Brain microvascular endothelial cell (primary cell): ENCODE data around the gene CFAP20DC.
"Not testable (repeated sequence)": the region's sequence is repeated elsewhere in the genome, so short reads cannot be mapped to it uniquely, and the experiment has no call there.

Experiments used
- DNase-seq: peaks from one replicate; pipeline ENCODE4 v3.0.0-alpha.2; 2020
- H3K27ac ChIP-seq: fragments of 250-450 bp; sonication (Bioruptor Pico); 2 replicates; pipeline ENCODE4 v1.5.1; 2020; ENCODE audit warnings: mild to moderate bottlenecking, moderate library complexity
- H3K27me3 ChIP-seq: fragments of 250-450 bp; sonication (Bioruptor Pico); replicated peaks from 2 replicates; pipeline ENCODE4 v1.5.1; 2020; ENCODE audit warnings: mild to moderate bottlenecking
- H3K36me3 ChIP-seq: fragments of 250-450 bp; sonication (Bioruptor Pico); replicated peaks from 2 replicates; pipeline ENCODE4 v1.5.1; 2020; ENCODE audit warnings: mild to moderate bottlenecking
- H3K4me3 ChIP-seq: 2 replicates; pipeline ENCODE4 v1.5.1; 2011; ENCODE audit warnings: low read depth, mild to moderate bottlenecking, control low read depth, low read length, moderate library complexity
- CTCF ChIP-seq: IDR thresholded peaks from 2 replicates; pipeline ENCODE4 v1.5.1; 2011; ENCODE audit warnings: low read depth, mild to moderate bottlenecking, moderate library complexity, low read length, control low read depth, inconsistent platforms; ENCODE audit errors: missing control alignments
- in situ Hi-C: cut with HindIII; loops from 2 replicates; pipeline ENCODE4 v1.10.0; 2017; ENCODE audit warnings: low sequenced_read_pairs, low pct_ligation_motif_present

The CFAP20DC gene

GRCh38 chr3:58858126-58858525 lies 191.7 kb downstream of the CFAP20DC start:
- H3K36me3 ChIP-seq, result no peaks in the 10 kb centered on the region
- no peak overlapping the region for H3K4me3 ChIP-seq
- no peak for DNase-seq
- in situ Hi-C loops, result no loop called here
- H3K27ac ChIP-seq, result no peak overlapping the region
- H3K27me3 ChIP-seq, result no peaks in the 10 kb centered on the region
- TF ChIP-seq CTCF, result no peak

- Histone ChIP-seq H3K36me3 (no peaks in the 10 kb centered on the region), H3K4me3 (no peak overlapping the region), H3K27ac (no peak overlapping the region), H3K27me3 (no peaks in the 10 kb centered on the region)
- no peak for DNase-seq
- in situ Hi-C loops, result no loop called here
- no peak for TF ChIP-seq CTCF
Observed at GRCh38 chr3:58857402-58857801, 192.4 kb downstream of the CFAP20DC start.

- no peak overlapping the region for H3K4me3 ChIP-seq
- H3K36me3 ChIP-seq, result no peaks in the 10 kb centered on the region
- no peaks in the 10 kb centered on the region for H3K27me3 ChIP-seq
- in situ Hi-C loops, result no loop called here
- TF ChIP-seq CTCF, result no peak
- no peak overlapping the region for H3K27ac ChIP-seq
- DNase-seq, result no peak
Observed at GRCh38 chr3:58848826-58849225, 201.0 kb downstream of the CFAP20DC start.

- H3K36me3 ChIP-seq, H3K4me3 ChIP-seq, in situ Hi-C loops, DNase-seq, H3K27me3 ChIP-seq, H3K27ac ChIP-seq: not testable (repeated sequence)
Observed at GRCh38 chr3:58842050-58842747, 207.6 kb downstream of the CFAP20DC start.

GRCh38 chr3:58840949-58841348 lies 208.9 kb downstream of the CFAP20DC start:
- H3K36me3 ChIP-seq, result no peaks in the 10 kb centered on the region
- in situ Hi-C loops, result no loop called here
- no peak for DNase-seq
- no peak overlapping the region for H3K4me3 ChIP-seq
- no peak for TF ChIP-seq CTCF
- H3K27ac ChIP-seq, result no peak overlapping the region
- no peaks in the 10 kb centered on the region for H3K27me3 ChIP-seq

GRCh38 chr3:58839964-58840363 lies 209.9 kb downstream of the CFAP20DC start:
- in situ Hi-C loops, result no loop called here

More at GRCh38 chr3:58839964-58840363, 209.9 kb downstream of the CFAP20DC start:
- DNase-seq, result no peak
- Histone ChIP-seq H3K27ac (no peak overlapping the region), H3K36me3 (no peaks in the 10 kb centered on the region), H3K27me3 (no peaks in the 10 kb centered on the region), H3K4me3 (no peak overlapping the region)
- TF ChIP-seq CTCF, result no peak
